Pancreas (tissue), 10 donors: Measurements from ENCODE around the gene BRD3OS. TPM values are rescaled to one million over a fixed set of nuclear protein-coding genes. Genes with fewer than 3 reads are reported as not detected.

Experiments used
- ATAC-seq, 4 donors: fragments of 200-7000 bp; cut with Tn5 transposase; one replicate each; pipeline versions ENCODE4 v1.8.0 to v1.9.1; 2020; ENCODE audit warnings: mild to moderate bottlenecking in 4 of 4, moderate library complexity in 4 of 4
- DNase-seq, 6 donors: peaks; one replicate each; pipeline ENCODE4 v3.0.0-alpha.2; 2020
- FAIRE-seq: peaks from 2 replicates; lab custom pipeline; 2012; peaks lifted over from hg19 to GRCh38; lab: Jason Lieb, UNC
- H3K27ac ChIP-seq, 4 donors: fragments of 200-600 bp; sonication (generic); 1 replicate in 3 of 4; 2 replicates in 1 of 4; pipeline versions ENCODE4 v1.5.0 to v1.8.0; 2020
- H3K27me3 ChIP-seq, 4 donors: fragments of 200-600 bp; one replicate each; pipeline ENCODE4 v1.8.0; 2021
- H3K36me3 ChIP-seq, 3 donors: fragments of 200-600 bp; sonication (generic) in 1 of 3; one replicate each; pipeline versions ENCODE4 v1.5.0 to v1.8.0; 2020 to 2021
- H3K4me1 ChIP-seq, 3 donors: fragments of 200-600 bp; one replicate each; pipeline ENCODE4 v1.8.0; 2021
- H3K4me3 ChIP-seq, 4 donors: fragments of 200-600 bp; sonication (generic) in 2 of 4; one replicate each; pipeline versions ENCODE4 v1.5.0 to v1.8.0; 2020 to 2021
- H3K9me3 ChIP-seq, 4 donors: fragments of 200-600 bp; one replicate each; pipeline ENCODE4 v1.8.0; 2021
- WGBS, 2 donors: extraction: QIAGEN DNeasy Blood & Tissue Kit; methylation state at CpG; one replicate each; pipeline ENCODE4 v1.1.7; 2013; 5-methylcytosine and 5-hydroxymethylcytosine counted together
- intact Hi-C, 3 donors: fragments of 100-400 bp; cut with DNase I; formaldehyde crosslinking; loops; one replicate each; pipeline versions ENCODE4 v1.11.1 to v1.14.2; 2022
- polyA plus RNA-seq, 2 donors: library from polyadenylated mRNA; stranded (reverse); fragments of 200-250 nt; gene quantifications; one replicate each; pipeline ENCODE4 v1.2.3, GENCODE V29; 2013
- total RNA-seq, 6 donors: library from RNA; stranded (reverse); fragmentation: NEBNext Ultra II Directional in 4 of 6; extraction: Animal tissue kit (Norgen Biotek cat#: 25700) in 4 of 6; gene quantifications; one replicate each; pipeline versions ENCODE4 v1.2.1 to v1.2.4, GENCODE V29; 2021 to 2023
- TF ChIP-seq, protein P1 (sequence below), 4 donors: fragments of 200-600 bp; sonication (generic) in 3 of 4; IDR thresholded peaks; one replicate each; pipeline versions ENCODE4 v1.5.0 to v1.8.0; 2021; ENCODE audit warnings: antibody characterized with exemption in 4 of 4
- donor health status: healthy with polysubstance abuse.
- donor health status: DM: no; HTN: no; CAD: no; lungs with moderate emphysema.
- donor health status: DM: no; HTN: no; CAD: no.
- donor health status: control.
- donor health status: control.
- donor health status: Bipolar disorder and iron deficiency.
- donor health status: DM: yes; HTN: yes; CAD: no.
- donor health status: DM: no; HTN: no; CAD: no.
- donor health status: DM: no; HTN: no; CAD: no.
- donor health status: DM: yes; HTN: yes; CAD: no.

The BRD3OS gene
- total and polyA plus RNA-seq, 8 donors, result 4.8 to 12.5 (median 7.3) TPM

DNA sequence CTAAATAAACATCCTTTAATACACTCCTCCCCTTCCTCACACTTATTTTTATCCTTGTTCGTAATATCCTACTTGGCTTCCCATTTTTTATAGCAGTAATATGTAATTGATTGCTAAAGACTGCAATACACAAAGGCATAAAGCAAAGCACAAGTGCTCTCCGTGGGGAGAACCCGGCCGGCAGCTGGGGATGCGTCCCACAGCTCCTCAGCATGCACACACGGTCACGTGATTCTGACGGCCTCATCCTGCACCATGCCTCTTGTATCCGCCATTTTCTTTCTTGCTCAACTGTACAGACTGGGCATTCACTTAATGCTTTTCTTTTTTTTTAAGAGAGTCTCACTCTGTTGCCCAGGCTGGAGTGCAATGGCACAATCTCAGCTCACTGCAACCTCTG lies 2.8 kb downstream of the BRD3OS start:
- Histone ChIP-seq H3K27me3 (no peaks in the 10 kb centered on the region), H3K4me3 (no peak overlapping the region), H3K36me3 (peaks cover 2 to 15% (median 6%) of the 10 kb centered on the region in 3 donors), H3K4me1 (peaks cover 5 to 6% (median 5%) of the 10 kb centered on the region in 3 donors), H3K9me3 (no peaks in the 10 kb centered on the region), H3K27ac (no peak overlapping the region)
- FAIRE-seq (no peak), DNase-seq (peak in 1 of 6 donors; percentile 45), ATAC-seq (no peak)
- TF ChIP-seq, protein P1, sequence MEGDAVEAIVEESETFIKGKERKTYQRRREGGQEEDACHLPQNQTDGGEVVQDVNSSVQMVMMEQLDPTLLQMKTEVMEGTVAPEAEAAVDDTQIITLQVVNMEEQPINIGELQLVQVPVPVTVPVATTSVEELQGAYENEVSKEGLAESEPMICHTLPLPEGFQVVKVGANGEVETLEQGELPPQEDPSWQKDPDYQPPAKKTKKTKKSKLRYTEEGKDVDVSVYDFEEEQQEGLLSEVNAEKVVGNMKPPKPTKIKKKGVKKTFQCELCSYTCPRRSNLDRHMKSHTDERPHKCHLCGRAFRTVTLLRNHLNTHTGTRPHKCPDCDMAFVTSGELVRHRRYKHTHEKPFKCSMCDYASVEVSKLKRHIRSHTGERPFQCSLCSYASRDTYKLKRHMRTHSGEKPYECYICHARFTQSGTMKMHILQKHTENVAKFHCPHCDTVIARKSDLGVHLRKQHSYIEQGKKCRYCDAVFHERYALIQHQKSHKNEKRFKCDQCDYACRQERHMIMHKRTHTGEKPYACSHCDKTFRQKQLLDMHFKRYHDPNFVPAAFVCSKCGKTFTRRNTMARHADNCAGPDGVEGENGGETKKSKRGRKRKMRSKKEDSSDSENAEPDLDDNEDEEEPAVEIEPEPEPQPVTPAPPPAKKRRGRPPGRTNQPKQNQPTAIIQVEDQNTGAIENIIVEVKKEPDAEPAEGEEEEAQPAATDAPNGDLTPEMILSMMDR (IDR thresholded peaks at IDR 0.05), result no peak
- intact Hi-C loops, result no loop called here
- WGBS, 2 donors, result 94 to 96% methylated on average over 9 of the region's 9 CpGs

DNA sequence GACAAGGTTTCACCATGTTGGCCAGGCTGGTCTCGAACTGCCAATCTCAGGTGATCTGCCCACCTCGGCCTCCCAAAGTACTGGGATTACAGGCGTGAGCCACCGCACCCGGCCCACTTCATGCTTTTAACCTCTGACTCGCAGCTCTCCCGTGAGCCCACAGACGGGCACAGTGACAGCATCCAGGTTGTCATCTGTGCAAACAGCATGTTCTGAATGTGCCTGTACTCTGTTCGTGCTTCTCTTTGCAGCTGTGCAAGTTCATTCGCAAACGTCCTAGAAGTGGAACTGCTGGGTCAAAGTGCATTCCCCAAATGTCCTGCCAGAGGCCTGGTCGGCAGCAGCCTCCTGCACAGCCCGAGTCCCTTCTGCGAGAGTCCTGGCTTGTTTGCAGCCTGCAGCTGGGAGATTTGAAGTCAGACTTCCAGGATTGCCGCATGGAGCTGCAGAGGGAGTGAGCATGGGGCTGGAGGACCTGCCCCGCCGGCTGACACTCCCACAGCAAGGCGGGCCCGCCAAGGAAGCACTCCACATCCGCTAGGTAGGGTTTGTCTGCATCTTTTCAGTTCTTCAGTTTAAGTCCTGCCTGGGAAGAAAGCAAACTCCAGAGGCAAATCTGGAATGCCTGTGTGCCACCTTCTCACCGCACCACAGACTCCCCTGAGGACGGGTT lies 3.4 kb downstream of the BRD3OS start:
- Histone ChIP-seq H3K4me3 (no peak overlapping the region), H3K36me3 (peaks cover 3 to 21% (median 7%) of the 10 kb centered on the region in 3 donors), H3K4me1 (peaks cover 5 to 6% (median 5%) of the 10 kb centered on the region in 3 donors), H3K27me3 (no peaks in the 10 kb centered on the region), H3K27ac (no peak overlapping the region), H3K9me3 (no peaks in the 10 kb centered on the region)
- intact Hi-C loops, result no loop called here
- ATAC-seq, result no peak
- 88% methylated on average over 22 of the region's 22 CpGs for WGBS, 2 donors
- DNase-seq, result peak in 3 of 6 donors; percentile 13 to 48 (median 35)
- TF ChIP-seq, protein P1 (IDR thresholded peaks at IDR 0.05), result no peak
- no peak for FAIRE-seq

DNA sequence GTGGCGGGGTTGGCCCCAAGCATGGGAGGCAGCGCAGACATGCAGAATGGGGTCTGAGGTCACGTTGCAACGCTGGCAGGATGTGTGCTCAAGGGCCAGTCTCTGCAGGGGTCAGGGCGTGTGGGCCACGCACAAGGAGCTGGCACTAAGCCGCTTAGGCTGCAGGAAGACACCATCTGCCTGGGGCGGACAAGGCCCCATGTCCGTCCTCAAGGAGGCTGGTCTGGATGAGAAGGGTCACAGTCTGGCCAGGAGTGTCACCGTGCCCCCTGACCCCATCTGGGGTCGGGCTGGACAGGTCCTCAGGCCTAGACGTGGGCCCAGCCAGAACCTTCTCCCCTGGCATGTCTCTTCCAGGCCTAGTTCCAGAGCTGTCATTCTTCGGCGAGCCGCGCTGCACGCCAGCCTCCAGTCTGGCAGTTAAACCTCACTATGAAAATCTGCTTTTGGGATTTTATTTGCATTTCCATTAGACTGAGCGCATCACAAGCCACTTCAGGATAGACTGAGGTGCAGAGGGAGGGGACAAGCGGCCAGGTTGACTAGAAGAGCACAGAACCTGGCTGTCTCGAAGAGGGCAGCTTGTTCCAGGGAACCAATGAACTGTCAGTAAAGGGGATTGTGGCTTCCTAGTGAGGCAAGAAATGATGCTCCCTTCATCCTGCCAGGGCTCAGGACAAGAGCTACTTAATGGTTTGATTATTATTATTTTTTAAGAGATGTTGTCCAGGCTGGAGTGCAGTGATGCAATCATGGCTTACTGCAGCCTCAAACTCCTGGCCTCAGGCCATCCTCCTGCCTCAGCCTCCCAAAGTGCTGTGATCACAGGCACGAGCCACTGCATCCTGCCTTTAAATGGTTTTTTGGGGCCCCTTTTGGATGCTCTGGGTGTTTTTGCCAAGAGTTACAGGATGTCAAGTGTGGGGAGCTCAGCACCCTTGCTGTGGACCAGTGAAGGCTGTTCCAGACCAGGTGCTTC lies 4.3 kb downstream of the BRD3OS start:
- Histone ChIP-seq H3K27me3 (no peaks in the 10 kb centered on the region), H3K4me1 (peaks cover 5 to 6% (median 5%) of the 10 kb centered on the region in 3 donors), H3K27ac (no peak overlapping the region), H3K9me3 (no peaks in the 10 kb centered on the region), H3K36me3 (peaks cover 3 to 29% (median 16%) of the 10 kb centered on the region in 3 donors), H3K4me3 (no peak overlapping the region)
- DNase-seq, result peak in 3 of 6 donors; percentile 11 to 63 (median 47)
- ATAC-seq, result no peak
- TF ChIP-seq, protein P1 (IDR thresholded peaks at IDR 0.05), result no peak
- WGBS, 2 donors, result 92 to 94% methylated on average over 21 of the region's 21 CpGs
- FAIRE-seq, result no peak
- intact Hi-C loops, result no loop called here

DNA sequence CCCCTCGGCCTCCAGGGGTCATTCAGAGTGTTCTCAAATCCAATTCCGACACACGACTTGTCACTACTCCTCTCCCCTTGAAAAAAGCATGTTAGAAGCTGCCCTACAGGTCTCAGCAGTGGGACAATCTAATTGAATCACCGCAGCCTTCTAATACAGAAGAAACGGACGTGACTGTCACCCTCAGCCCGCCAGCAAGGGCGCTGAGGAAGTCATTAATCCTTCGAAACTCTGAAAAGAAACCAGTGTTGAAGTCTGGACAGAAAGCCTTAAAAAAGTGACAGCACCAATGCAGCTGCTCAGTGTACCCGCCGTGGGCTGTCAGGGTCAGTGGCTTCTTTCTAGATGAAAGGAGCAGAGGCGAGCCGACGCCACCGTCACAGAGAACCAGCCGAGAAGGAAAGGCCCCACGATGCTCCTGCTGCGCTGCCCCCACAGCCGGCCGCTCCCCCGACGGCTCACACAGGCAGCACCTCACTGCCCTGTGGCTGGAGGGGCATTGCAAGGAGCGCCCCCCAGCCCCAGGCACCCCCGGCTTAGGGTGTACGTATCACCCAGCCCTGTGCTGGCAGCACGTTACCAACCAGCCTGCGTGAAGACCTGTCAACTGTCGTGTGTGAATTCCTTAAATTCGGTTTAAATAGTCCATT lies 5.7 kb downstream of the BRD3OS start:
- Histone ChIP-seq H3K4me1 (peaks cover 3 to 4% (median 4%) of the 10 kb centered on the region in 3 donors), H3K9me3 (no peaks in the 10 kb centered on the region), H3K27ac (no peak overlapping the region), H3K36me3 (peaks cover 3 to 41% (median 30%) of the 10 kb centered on the region in 3 donors), H3K27me3 (no peaks in the 10 kb centered on the region), H3K4me3 (no peak overlapping the region)
- intact Hi-C loops, result no loop called here
- TF ChIP-seq, protein P1 (IDR thresholded peaks at IDR 0.05), result no peak
- FAIRE-seq, result no peak
- peak in 1 of 6 donors; percentile 40 for DNase-seq
- WGBS, 2 donors, result 90% methylated on average over 29 of the region's 29 CpGs
- no peak for ATAC-seq
